GM19372 (cell line): ENCODE data around the gene CDK9.
A peak's percentile ranks its signal among the peaks of the same experiment; 100 is the strongest.

Experiments used
- ATAC-seq: cut with Tn5 transposase; IDR thresholded peaks from one replicate; pipeline ENCODE4 v1.9.1; 2021; ENCODE audit warnings: mild to moderate bottlenecking, low read depth, moderate library complexity; ENCODE audit not compliant: unreplicated experiment

Gene CDK9

DNA sequence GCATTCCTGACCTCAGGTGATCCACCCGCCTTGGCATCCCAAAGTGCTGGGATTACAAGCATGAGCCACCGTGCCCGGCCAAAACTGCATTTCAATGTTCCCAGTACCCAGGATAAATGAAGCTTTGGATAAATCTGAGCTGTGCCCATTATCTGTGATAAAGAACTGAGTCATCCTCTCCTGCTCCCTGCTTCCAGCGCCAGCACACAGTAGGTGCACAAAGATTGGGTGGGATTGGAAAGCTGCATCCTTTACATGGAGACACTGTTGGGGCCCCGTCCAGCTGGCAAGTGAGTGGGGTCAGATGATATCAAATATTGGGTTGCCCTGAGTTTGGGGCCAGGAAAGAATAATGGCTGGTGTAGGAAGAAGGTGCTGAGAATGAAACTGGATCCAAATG, 24.8 kb upstream of the CDK9 start:
- no peak for ATAC-seq

DNA sequence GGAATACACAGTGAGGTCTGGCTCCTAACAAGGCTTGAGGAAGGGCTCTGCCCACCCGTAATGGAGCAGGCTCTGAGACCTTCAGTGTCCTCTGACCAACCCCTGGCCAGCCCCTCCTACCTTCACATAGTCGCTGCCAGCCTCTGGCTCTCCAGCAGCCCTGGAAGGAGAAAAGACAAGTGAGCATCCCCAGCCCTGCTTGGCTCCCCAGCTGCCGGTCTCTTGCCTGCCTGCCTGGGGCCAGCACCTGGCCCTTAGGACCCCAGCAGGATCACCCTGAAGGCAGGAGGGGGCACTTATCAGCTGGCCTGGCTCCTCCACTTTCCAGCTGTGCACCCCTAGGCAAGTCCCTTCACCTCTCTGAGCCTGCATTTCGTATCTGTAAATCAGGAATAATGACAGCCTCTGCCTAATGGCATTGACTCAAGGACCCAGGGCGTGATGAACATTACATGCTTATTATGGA, 24.3 kb upstream of the CDK9 start:
- ATAC-seq = no peak

DNA sequence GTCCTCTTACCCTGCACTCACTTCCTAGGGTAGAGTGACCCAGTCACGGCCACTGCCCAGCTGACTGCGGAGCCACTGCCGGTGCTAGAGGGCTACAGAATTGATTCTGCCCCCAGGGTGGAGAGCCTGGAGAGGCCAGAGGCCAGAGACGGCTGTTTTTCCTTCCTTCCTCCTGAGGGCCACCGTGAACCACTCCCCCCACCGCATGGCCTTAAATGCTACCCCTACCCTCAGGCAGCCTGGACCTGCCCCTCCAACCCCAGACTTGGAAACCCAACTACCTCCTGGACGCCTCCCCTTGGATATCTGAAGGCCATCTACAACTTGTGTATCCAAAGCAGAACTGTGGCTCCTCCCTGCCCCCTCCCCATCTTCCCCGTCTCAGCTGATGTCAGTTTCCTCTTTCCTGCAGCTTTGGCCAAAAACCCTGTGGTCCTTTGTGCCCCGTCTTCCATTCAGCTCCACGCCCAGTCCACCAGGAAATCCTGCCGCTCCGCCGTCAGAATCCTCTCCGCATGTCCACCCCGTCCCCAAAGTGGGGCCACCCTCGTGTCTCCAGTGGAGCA, 23.6 kb upstream of the CDK9 start:
- ATAC-seq = no peak

DNA sequence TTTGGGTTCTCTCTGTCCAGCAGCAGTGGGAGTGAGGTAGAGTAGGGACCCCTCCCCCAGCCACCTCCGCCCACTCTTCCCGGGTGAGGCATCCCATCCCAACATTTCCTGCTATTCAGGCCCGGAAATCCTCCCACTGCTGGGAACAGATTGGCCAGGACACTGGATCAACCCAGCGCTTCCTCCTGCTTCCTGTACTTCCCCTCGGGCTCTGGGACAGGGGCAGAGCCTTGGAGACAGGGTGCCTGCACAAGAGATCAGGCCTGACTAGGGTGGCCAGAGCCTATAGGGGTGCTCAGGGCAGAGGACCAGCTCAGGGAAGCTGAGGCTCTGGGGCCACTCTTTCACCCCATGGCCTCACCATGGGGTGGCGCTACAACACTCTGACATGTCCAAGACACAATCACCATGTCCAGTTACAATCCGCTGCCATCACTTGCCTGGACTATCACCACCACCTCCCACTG, 21.9 kb upstream of the CDK9 start:
- no peak for ATAC-seq

DNA sequence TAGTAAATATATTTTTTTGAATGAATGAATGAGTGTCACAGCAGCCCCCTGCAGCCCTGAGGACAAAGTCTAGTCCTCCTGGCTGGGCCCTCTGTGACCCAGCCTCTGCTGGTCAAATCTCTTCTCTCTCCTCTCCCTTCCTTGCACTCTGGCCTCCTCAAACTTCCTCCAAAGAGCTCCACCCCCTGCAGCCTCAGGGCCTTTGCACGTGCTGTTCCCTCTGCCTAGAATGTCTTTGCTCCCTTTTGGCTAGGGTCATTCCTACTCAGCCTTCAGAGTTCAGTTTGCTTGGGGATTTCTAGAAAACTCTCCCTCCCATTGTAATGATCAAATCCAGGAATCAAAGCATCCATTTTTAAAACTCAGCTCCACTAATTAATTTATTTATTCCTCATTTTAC, 20.4 kb upstream of the CDK9 start:
- no peak for ATAC-seq

DNA sequence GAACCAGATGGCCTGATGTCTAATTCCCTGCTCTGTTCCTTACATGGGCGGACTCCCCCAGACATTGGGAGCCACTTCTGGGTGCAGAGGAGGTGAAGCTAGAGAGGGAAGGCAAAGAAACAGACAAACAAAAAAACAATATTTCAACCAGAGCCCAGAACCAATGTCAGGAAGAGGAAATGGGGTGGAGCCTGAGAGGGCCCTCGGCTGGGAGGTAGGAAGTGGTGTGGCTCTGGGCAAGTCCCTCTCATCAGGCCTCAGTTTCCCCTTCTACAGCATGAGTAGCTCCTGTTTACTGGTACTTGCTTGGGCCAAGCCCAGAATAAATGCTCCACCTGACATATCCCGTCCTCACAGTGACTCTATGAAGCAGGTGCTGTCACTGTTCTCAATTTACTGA, 18.4 kb upstream of the CDK9 start:
- no peak for ATAC-seq

DNA sequence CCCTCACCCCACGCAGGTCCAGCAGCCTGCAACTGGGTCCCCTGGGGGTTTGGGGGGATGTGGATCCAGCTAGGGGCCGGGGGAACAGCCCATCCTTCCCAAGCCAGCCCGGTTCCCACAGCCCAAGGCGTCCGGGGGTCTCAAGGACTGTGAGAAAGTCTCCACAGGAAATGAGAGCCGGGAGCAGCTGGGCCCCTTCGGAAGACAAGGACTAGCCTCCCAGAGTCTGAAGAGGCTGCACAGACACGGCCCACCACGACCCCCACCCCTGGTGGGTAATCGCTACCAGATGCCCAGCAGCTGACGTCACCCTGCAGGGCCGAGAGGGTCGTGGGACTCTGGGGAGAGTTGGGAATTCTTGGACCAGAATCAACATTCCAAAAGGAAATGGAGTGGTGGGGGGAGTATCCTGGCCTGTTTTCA, 17.9 kb upstream of the CDK9 start:
- ATAC-seq = no peak

DNA sequence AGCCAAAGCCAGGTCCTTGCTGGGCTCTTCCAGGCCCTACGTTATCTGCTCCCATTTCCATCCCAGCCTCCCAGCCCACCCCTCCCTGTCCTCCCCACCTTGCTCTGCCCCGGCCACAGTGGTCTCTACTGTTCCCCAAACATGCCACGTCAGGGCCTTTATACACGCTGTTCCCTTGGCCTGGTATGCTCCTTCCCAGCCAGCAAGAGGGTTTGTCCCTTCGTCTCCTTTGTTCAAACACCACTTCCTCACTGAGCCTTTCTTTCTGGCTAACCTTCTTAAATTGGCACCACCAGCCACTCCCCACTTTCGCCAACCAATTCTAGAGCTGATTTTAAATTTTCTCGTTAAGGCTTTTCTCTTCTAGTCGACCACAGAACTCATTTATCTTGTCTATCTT, 17.1 kb upstream of the CDK9 start:
- no peak for ATAC-seq

DNA sequence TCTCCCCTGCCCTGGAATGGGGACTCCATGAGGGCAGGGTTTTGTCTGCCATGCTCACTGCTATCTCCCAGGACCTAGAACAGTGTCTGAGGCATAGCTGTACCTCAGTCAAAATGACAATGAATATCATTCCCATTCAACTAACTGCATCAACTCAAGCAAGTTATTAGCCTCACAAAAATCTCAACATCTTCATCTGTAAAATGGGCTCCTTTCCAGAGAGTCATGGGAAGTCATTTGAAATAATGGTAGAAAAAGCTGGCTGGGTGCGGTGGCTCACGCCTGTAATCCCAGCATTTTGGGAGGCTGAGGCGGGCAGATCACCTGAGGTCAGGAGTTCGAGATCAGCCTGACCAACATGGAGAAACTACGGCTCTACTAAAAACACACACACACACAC, 16.7 kb upstream of the CDK9 start:
- no peak for ATAC-seq

DNA sequence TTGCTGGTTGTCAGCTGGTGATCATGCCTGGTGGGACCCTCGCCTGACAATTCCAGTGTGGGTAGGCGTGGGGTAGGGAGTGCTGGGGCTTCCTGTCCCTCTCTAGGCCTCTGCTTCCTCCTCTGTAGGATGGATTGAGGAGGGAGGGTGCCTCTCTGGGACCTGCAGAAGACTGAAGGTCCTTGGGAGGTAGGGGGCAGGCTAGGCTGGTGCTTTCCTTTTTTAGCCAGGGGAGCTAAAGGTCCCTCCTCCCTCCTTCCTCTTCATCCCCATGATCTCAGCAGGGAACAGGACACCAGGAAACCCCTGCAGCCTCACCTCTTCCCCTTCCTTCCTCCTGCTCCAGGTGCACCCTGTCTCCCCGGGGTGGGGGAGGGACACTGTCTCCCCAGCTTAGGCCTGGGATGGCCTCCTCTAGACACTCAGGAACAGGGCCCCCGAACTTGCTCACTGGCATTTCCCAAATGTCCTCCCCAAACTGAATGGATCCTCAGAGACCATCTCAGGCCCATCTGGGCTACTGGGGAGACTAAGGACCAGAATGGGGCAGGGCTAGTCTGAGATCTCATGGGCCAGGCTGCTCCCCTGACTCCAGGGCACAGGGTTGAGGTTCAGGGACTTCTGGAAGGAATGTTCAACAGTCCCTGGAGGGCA, 15.8 kb upstream of the CDK9 start:
- ATAC-seq = no peak

DNA sequence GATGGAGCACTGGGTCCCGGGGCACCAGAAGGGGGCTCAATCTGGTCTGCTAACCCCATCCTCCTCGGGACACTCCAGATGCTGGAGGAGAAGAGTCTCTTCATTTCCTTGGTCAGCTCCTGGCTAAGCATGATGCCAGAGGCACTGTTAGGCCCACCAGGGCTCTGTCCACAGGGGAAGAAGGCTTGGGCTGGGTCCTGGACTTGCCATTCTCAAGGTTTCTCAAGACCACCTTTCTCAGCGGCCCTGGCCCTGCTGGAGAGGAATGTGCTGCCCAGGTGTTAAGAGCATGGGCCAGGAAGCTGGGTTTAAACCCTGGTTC, 15.3 kb upstream of the CDK9 start:
- no peak for ATAC-seq

DNA sequence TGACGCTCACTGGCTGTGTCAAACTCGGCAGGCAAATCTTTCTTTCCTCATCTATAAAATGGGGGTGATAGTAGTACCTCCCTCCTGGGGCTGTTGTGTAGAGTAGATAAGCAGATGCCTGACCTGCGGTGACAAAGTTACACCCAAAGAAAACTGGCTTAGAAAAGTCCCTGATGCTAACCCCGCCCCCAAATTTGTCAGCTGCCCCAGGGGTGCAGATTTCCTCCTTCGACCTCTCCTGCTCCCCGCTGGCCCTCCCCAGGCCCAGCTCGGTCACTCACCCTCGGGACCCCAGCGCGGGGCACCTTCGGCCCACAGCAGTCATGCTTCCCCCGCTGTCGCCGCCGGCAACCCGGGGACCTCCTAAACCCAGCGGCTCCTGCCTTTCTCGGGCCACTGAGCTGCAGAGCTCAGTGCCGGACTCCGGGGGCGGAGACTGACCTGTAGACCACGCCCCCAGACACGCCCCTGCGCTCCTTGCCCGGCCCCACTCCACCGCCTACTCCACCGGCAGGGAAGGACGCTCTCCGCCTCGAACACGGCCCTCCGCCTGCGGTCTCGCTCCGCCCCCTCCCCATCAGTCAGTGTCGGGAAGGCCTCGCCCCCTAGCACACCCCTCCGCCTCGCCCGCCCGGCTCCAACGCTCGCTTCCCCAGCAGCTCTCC, 14.8 kb upstream of the CDK9 start:
- ATAC-seq = peak; percentile 86

DNA sequence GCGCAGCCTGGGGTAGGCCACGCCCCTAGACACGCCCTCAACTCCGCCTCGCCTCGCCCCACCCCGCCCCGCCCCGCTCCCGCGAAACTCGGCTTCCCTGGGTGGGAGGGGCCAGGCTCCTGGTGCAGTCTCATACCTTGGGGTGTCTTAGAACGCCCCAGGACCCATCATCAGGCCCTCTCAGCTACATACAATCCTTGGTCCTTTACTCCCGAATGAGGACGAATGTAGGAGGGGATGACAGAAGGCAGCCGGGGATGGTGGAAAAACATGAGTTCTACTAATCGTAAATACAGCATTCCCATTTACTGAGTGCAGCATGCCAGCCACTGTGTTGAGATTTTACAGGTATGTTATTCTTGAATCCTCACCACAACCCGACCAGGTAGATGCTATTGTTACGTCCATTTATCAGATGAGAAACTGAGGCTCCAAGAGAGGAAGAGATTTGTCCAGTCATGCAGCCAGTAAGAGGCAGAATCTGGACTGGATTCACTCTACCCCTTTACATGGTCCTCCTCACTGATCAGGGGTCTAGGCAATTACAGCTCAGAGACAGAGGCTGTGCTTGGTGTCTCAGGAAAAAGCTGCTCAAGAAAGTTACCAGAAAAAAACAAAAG, 14.2 kb upstream of the CDK9 start:
- ATAC-seq = no peak

DNA sequence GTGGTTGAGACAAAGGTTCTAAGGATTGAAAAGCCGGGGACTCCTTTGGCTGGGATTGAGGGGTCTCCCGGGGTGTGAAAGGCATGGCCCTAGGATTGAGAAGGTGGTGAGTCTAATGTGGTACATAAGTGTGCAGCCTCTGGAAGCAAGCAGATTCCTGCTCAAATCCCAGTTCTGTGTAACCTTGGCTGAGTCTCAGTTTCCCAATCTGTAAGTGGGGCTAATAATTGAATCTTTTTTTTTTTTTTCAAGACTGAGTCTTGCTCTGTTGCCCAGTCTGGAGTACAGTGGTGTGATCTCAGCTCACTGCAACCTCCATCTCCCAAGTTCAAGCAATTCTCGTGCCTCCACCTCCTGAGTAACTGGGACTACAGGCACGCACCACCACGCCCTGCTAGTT, 13.2 kb upstream of the CDK9 start:
- ATAC-seq = no peak

DNA sequence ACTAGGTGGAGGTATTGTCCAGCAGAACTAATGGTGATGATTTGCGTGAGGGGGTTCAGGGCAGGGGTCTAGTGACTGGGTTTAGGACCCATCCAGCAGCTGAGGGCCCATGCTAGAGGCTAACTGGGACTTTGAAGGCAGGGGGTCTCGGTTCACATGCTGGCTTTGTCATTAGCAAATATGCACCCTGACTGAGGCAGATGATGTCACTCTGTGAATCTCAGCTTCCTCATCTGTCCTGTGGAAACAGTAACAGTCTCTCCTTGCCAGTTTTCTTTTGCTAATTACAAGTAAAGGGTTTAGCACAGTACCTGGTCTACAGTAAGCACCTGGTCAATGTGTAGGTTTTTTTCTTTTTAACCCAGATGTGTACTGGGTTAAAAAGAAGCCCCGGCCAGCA, 12.6 kb upstream of the CDK9 start:
- ATAC-seq = no peak

DNA sequence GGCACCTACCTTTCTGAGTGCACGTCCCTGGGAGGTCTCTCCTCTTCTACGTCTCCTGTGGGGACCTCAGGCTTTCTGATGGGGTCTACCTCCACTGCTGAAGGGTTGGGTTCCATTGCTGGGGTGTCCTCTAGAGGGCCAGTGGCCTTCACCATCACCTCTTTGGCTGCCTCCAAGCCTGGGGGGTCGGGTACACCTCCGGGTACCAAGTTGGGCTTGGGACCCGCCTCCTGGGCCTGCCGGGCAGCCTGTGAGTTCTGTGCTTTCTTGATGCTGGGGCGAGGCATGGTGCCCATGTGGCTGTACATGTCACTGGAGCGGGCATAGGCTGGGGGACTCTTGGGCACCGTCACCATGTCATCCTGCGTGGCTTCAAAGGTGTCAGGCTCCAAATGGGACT, 11.9 kb upstream of the CDK9 start:
- no peak for ATAC-seq

DNA sequence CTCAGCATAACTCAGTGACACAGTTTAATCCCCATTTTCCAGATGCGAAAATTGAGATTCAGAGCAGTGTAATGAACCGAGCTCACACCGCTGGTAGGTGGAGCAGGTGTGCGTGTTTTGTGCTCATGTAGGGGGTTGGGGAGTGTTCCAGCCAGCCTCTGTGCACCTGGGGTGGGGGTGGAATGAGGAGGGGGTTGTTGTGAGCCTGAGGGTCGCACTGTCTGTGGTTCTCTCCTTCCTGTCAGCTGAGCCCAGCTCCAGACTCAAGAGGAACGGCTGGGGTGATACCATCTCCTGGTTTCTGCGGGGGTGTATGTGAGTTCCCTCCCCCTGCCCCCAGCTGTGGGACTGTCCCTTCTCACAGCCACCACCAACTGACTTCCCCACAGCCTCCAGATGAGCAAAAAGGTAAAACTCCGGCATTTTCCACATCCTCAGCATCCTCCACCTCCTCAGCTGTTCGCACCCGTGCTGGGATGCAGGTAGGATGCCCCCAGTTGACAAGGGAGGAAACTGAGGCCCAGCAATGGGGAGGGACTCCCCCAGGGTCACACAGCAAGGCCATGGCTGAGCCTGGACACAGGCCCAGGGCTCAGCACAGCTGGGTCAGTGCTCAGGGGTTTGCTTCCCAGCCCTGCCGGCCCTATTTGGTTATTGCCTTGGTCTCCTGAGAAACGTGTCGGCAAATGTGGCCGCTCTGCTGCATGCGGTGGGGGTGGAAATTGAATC, 9.5 kb upstream of the CDK9 start:
- no peak for ATAC-seq

DNA sequence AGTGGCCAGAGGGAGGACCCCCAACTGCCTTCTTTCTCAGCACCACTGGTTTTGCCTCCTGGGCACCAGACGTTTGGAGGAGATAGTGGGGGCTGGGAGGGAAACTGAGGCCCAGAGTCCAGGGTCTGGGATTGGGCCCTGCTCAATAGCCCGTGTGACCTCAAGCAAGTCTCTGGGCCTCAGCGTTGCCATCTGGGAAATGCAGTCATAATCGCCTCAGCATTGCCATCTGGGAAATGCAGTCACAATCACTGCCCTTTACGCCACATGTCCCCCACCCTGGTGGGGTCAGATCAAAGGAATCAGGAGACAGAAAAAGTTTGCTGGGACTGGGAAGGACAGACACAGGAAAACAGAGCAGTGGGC, 8.9 kb upstream of the CDK9 start:
- no peak for ATAC-seq

DNA sequence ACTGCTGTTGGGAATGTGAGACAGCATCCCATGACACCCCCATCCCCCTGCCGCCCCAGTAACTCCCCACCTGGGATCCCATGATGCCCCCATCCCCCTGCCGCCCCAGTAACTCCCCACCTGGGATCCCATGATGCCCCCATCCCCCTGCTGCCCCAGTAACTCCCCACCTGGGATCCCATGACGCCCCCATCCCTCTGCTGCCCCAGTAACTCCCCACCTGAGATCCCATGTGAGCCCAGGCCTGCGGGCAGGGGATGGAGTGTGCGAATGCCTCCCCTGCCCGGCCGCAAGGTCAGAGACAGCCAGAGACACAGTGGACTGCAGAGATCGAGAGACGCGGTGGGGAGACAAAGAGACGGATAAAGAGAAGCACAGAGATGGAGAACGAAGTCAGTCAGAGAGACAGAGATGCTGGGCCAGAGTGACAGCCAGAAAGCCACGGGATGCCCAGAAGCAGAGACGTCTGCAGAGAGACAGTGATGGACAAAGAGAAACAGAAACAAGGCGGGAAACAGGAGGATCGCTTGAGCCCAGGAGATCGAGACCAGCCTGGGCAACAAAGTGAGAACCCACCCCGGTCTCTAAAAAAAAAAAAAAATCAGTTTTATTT, 8.4 kb upstream of the CDK9 start:
- ATAC-seq = no peak

DNA sequence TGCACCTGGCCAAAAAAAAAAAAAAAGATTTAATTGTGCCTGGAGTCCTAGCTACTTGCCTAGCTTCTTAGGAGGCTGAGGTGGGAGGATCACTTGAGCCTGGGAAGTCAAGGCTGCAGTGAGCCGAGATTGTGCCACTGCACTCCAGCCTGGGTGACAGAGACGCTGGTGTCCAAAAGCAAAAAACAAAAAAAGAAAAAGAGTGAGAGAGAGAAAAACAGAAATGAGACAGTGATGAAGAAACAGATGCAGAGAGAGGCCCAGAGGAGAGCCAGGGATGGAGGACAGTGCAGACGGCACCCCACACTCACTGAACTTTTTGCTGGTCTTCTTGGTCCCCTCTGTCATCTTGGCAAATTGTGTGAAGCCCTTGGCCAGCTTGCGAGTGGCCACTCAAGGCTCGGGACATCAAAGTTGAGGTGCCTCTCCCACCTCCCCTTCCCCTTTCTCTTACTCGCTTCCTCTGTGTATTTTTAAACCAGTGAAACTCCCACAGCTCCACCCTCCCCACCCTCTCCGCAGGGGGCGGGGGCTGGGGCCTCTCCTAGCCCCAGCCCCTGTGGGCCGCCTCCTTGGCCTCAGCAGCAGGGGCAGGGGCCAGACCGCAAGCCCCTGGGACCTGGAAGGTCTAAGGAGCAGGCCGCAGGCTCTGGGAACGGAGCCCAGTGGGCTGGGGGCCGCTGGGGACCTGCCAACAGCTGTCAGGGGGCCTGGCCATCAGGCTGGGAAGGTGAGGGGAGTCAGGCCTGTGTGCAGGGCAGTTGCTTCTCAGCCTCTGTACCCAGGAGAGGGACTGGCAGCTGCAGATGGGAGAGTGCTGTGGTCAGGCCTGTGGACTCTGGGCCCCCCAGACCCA, 7.3 kb upstream of the CDK9 start, which contains the start of gene SH2D3C:
Gene SH2D3C, minus strand, starts transcription at position 387 of the 856 bp plus-strand sequence. Its CDS starts 39 bp downstream, at position 348.
- peak; percentile 39 for ATAC-seq
